Adrenal gland (tissue), 12 donors: ENCODE results near the gene ACBD6. TPM values are rescaled to one million over a fixed set of nuclear protein-coding genes. Genes with fewer than 3 reads are reported as not detected.

Experiments used
- DNase-seq, 7 donors: peaks; one replicate each; pipeline ENCODE4 v3.0.0-alpha.2; 2019 to 2020
- H3K27ac ChIP-seq, 5 donors: fragments of 200-600 bp; sonication (generic) in 4 of 5; 1 replicate in 3 of 5; 2 replicates in 2 of 5; pipeline versions ENCODE4 v1.5.1 to v1.8.0; 2016 to 2020; ENCODE audit warnings: mild to moderate bottlenecking in 1 of 5
- H3K27me3 ChIP-seq: fragments of 200-600 bp; 2 replicates; pipeline ENCODE4 v1.8.0; 2021
- H3K36me3 ChIP-seq, 2 donors: fragments of 200-600 bp; replicated peaks in 1 of 2; 1 replicate in 1 of 2; 2 replicates in 1 of 2; pipeline versions ENCODE4 v1.5.1 to v1.8.0; 2018 to 2022
- H3K4me1 ChIP-seq, 2 donors: fragments of 200-600 bp; replicated peaks in 1 of 2; 1 replicate in 1 of 2; 2 replicates in 1 of 2; pipeline versions ENCODE4 v1.5.1 to v1.8.0; 2018 to 2021
- H3K4me3 ChIP-seq, 4 donors: fragments of 200-600 bp; sonication (generic) in 3 of 4; one replicate each; pipeline ENCODE4 v1.5.1; 2016 to 2018
- H3K9me3 ChIP-seq, 3 donors: fragments of 200-600 bp; sonication (generic) in 1 of 3; replicated peaks in 1 of 3; 1 replicate in 2 of 3; 2 replicates in 1 of 3; pipeline versions ENCODE4 v1.5.1 to v1.8.0; 2016 to 2021
- POLR2A ChIP-seq, 2 donors: fragments of 450-650 bp; IDR thresholded peaks; one replicate each; pipeline ENCODE4 v1.6.1; 2017; ENCODE audit warnings: antibody characterized with exemption in 2 of 2, mild to moderate bottlenecking in 2 of 2, moderate library complexity in 1 of 2
- WGBS, 4 donors: extraction: QIAGEN DNeasy Blood & Tissue Kit in 2 of 4; methylation state at CpG; one replicate each; pipeline versions ENCODE4 v1.1.5 to v1.1.7; 2013 to 2017; 5-methylcytosine and 5-hydroxymethylcytosine counted together
- intact Hi-C, 2 donors: fragments of 100-400 bp; cut with DNase I; formaldehyde crosslinking; loops; one replicate each; pipeline versions ENCODE4 v1.14.1 to v1.15.0; 2022 to 2023
- polyA plus RNA-seq, 3 donors: library from polyadenylated mRNA; stranded (reverse); fragments of 200-250 nt in 2 of 3; fragments of 350-450 nt in 1 of 3; fragmentation: Illumina TruSeq in 1 of 3; extraction: RNeasy Lipid Tissue Mini Kit (QIAGEN cat#74804) in 1 of 3; gene quantifications; one replicate each; pipeline ENCODE4 v1.2.3, GENCODE V29; 2013 to 2014
- total RNA-seq, 9 donors: library from RNA; depleted of rRNA in 4 of 9; stranded (reverse); fragments of >200 nt in 4 of 9; fragments of 120-200 nt in 1 of 9; fragmentation: NEBNext Ultra II Directional in 1 of 9; extraction: Animal tissue kit (Norgen Biotek cat#: 25700) in 1 of 9; gene quantifications; one replicate each; pipeline versions ENCODE4 v1.1.0 to v1.2.4, GENCODE V29; 2013 to 2023
- TF ChIP-seq, protein P1 (sequence below), 6 experiments: fragments of 450-650 bp in 4 of 6; fragments of 200-600 bp in 2 of 6; sonication (generic) in 1 of 6; IDR thresholded peaks; 1 replicate in 5 of 6; 2 replicates in 1 of 6; pipeline versions ENCODE4 v1.5.1 to v1.8.0; 2016 to 2021; ENCODE audit warnings: antibody characterized with exemption in 6 of 6, mild to moderate bottlenecking in 2 of 6, moderate library complexity in 1 of 6
- donor health status: healthy with polysubstance abuse.
- donor health status: Bipolar disorder and iron deficiency.
- donor health status: DM: yes; HTN: yes; CAD: no.
- donor health status: DM: no; HTN: no; CAD: no.
- donor health status: DM: no; HTN: no; CAD: no.
- donor health status: DM: yes; HTN: yes; CAD: no.

The ACBD6 gene
- total and polyA plus RNA-seq, 12 donors: 28.7 to 75.1 (median 36.6) TPM

DNA sequence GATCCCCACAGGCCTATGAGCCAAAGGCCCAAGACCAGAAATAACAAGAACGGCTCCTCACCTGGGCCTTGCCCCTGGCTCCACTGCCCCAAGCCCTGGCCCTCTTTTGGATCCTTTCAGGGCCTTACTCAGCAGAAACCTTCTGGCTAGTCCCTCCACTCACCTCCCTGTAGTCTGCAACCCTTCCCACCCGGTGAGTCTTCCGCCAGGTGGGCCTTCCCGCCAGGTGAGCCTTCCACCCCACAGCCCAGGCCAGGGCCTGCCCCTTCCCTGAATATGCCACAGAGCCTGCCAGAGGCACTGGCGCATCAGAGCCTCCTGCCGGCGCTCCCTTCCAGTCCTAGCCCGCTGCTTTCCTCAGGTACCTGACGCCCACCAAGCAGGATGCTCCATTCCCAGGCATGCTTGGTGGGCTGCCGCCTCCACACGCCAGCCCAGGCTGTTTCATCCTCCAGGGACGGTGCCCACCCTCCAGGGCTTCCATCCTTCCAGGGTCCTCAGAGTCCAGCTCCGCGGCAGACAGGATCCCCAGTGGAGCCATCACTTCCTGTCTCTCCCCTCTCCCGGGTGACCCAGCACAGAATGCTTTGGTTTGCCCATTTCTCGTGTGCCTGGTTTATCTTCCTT, 251.4 kb downstream of the ACBD6 start:
- no peaks in the 10 kb centered on the region for H3K27me3 ChIP-seq
- intact Hi-C loops: loop anchor here (5.0 to 10.0 kb wide), 3 partner anchors 161 to 224 kb away; no protein-coding TSS in a partner anchor
- WGBS, 4 donors: 80 to 92% (median 84%) methylated on average over 15 to 16 of the region's 16 CpGs
- TF ChIP-seq, protein P1, sequence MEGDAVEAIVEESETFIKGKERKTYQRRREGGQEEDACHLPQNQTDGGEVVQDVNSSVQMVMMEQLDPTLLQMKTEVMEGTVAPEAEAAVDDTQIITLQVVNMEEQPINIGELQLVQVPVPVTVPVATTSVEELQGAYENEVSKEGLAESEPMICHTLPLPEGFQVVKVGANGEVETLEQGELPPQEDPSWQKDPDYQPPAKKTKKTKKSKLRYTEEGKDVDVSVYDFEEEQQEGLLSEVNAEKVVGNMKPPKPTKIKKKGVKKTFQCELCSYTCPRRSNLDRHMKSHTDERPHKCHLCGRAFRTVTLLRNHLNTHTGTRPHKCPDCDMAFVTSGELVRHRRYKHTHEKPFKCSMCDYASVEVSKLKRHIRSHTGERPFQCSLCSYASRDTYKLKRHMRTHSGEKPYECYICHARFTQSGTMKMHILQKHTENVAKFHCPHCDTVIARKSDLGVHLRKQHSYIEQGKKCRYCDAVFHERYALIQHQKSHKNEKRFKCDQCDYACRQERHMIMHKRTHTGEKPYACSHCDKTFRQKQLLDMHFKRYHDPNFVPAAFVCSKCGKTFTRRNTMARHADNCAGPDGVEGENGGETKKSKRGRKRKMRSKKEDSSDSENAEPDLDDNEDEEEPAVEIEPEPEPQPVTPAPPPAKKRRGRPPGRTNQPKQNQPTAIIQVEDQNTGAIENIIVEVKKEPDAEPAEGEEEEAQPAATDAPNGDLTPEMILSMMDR (IDR thresholded peaks at IDR 0.05): no peak
- TF ChIP-seq POLR2A (IDR thresholded peaks at IDR 0.05): no peak
- H3K9me3 ChIP-seq: no peaks in the 10 kb centered on the region
- H3K4me1 ChIP-seq: no peaks in the 10 kb centered on the region
- no peak for DNase-seq
- H3K4me3 ChIP-seq: no peak overlapping the region
- no peak overlapping the region for H3K27ac ChIP-seq
- no peaks in the 10 kb centered on the region for H3K36me3 ChIP-seq

DNA sequence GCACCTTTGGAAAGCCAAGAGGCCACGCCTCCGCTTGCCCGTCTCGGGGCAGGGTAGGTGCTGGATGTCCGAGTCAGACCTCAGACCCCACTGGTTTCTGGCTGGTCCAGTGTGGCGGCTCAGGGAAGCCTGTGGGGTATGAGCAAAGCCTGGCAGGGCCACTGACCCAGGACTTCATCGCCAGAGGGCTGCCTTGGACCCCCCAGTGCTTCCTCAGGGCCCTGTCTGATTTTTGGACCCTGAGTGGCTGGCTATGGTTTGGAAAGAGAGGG, 251.9 kb downstream of the ACBD6 start:
- no peak overlapping the region for H3K27ac ChIP-seq
- no peak for TF ChIP-seq POLR2A (IDR thresholded peaks at IDR 0.05)
- TF ChIP-seq, protein P1 (IDR thresholded peaks at IDR 0.05): no peak
- no peaks in the 10 kb centered on the region for H3K4me1 ChIP-seq
- H3K9me3 ChIP-seq: no peaks in the 10 kb centered on the region
- H3K27me3 ChIP-seq: peaks cover under 1% of the 10 kb centered on the region
- WGBS, 4 donors: 38 to 93% (median 86%) methylated on average over 2 to 7 of the region's 7 CpGs
- no peak overlapping the region for H3K4me3 ChIP-seq
- intact Hi-C loops: loop anchor here (5.0 to 10.0 kb wide), 3 partner anchors 162 to 224 kb away; no protein-coding TSS in a partner anchor
- DNase-seq: no peak
- no peaks in the 10 kb centered on the region for H3K36me3 ChIP-seq

DNA sequence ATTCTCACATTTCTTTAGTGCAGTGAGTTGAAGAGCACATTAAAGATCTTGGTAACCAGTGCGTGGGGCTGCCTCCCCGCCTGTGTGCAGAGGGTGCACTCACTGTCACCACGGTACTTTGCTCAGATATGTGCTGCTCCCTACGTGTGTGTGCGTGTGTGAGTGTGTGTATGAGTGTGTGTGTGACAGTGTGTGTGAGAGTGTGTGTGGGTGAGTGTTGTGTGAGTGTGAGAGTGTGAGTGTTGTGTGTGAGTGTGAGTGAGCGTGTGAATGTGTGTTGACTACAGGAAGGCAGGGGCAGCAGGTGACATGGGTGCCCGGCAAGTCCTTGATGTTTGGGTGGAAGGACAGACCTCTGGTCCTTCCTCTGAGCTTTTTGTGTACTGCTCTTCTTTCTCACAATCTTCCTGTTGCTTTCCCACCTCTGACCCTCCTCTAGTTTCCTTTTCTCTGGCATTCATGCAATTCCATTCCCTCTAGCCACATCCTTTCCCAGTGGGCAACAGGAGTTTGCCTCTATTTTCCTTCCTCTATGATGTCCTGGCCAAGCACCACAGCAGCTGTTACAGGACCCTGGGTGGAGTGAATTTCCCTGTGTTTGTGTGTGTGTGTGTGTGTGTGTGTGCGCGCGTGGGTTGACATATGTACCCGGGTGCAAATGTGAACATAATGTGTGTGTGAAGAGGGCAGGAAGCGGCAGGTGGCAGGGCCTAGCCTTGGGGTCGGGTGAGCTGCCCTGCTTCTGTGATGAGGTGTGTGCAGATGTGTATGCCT, 252.5 kb downstream of the ACBD6 start:
- H3K27ac ChIP-seq: no peak overlapping the region
- H3K27me3 ChIP-seq: peaks cover 6% of the 10 kb centered on the region
- H3K4me3 ChIP-seq: no peak overlapping the region
- TF ChIP-seq, protein P1 (IDR thresholded peaks at IDR 0.05): no peak
- TF ChIP-seq POLR2A (IDR thresholded peaks at IDR 0.05): no peak
- DNase-seq: no peak
- no peaks in the 10 kb centered on the region for H3K9me3 ChIP-seq
- no peaks in the 10 kb centered on the region for H3K36me3 ChIP-seq
- WGBS, 4 donors: 68 to 86% (median 83%) methylated on average over 12 to 13 of the region's 13 CpGs
- no peaks in the 10 kb centered on the region for H3K4me1 ChIP-seq
- intact Hi-C loops: loop anchor here (5.0 to 10.0 kb wide), 3 partner anchors 162 to 225 kb away; no protein-coding TSS in a partner anchor

DNA sequence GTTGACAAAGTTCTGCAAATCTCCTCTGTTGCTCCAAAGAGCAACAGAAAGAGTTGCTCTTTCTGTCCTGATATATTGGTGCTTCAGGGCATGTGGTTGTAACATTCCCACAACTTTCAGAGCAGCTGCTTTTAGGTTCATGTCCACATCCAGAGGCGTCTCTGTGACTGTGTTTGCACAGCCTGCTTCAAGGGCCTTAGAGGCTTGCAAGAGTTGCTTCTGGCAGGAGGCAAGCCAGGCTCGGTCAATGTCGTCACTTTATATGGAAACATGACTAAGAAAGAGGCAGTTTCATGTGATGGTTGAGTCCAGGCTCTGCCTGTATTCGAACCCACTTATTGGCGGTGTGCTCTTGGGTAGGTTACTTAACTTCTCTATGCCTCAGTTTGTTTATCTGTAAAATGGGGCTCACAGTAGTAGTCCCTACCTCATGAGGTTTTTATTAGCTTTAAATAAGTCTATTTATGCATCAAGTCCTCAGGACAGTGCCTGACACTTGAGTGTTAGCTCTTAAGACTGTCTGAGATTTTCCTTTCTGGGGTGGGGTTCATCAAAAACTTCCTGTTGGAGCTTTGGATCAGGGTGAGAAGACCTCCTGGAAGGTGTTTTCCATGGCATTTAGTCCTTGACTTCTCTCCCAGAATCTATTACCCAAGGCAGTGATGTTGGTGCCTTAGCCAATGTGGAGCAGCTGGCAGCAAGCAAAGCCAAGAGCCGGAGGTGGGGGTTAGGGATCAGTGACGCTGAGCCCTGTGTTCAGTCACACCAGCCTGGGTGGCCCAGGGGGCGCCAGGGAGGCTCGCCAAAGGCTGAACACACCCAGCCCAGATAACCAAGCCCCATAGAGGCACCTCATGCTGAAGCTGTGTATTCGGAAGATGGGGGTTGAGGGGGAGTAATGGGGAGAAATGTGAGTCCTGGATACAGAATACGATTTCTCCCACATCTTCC, 253.4 kb downstream of the ACBD6 start:
- no peak overlapping the region for H3K4me3 ChIP-seq
- no peak for DNase-seq
- intact Hi-C loops: no loop called here

More for the DNA sequence above, 253.4 kb downstream of the ACBD6 start:
- Histone ChIP-seq H3K4me1 (no peaks in the 10 kb centered on the region), H3K36me3 (no peaks in the 10 kb centered on the region), H3K27ac (no peak overlapping the region), H3K27me3 (peaks cover 10% of the 10 kb centered on the region), H3K9me3 (no peaks in the 10 kb centered on the region)
- WGBS, 4 donors: 69 to 81% (median 78%) methylated on average over 11 of the region's 11 CpGs
- TF ChIP-seq, protein P1 (IDR thresholded peaks at IDR 0.05): no peak
- no peak for TF ChIP-seq POLR2A (IDR thresholded peaks at IDR 0.05)
